Jurkat, Clone E6-1 (cell line): ENCODE results near the gene RFX8.

Source experiments
- DNase-seq: peaks from one replicate; pipeline ENCODE4 v3.0.0-alpha.2; 2011; ENCODE audit warnings: low read depth, low spot score
- H3K4me3 ChIP-seq: 2 replicates; pipeline ENCODE4 v1.5.1; 2011; ENCODE audit warnings: mild to moderate bottlenecking, low read length, control low read depth, moderate library complexity

Gene RFX8

GRCh38 chr2:101398116-101398821 lies 76.6 kb downstream of the RFX8 start:
- DNase-seq = no peak
- no peak overlapping the region for H3K4me3 ChIP-seq

GRCh38 chr2:101396316-101396717 lies 78.6 kb downstream of the RFX8 start:
- no peak overlapping the region for H3K4me3 ChIP-seq
- DNase-seq = no peak

DNA sequence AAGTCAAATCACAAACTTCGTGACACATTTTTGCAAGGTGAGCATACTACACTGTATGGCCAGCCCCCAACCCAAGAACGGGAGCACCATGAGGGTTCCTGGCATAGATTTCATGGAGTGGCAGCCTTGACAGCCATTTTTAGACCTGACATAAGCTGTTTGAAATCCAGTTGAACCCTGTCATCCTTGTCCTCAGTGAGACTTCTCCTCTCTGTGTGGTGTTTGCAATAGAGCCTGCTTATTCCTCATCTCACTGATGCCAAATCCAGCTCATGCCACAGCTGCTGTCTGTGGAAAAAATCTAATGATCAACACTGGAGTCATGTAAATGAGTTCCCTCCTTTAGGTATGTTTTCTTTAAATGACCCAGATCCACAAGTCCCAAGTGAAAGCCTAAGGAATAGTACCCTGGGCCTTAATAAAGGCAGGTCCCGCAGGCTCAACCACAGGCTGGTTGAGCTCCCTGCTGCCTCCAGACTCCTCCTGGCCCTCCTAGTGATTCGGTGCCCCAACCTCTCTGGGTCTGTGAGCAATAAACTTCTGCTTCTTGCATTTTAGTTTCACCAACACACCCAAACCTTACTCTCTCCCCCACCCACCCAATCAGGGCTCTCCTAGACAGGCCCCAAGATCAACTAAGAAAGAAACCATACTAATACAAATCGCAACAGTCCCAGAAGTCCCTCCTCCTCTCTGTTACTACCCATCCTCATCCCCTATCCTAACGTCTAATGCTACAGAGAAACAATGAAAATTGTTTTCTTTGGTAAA lies 79.2 kb downstream of the RFX8 start:
- H3K4me3 ChIP-seq = no peak overlapping the region
- DNase-seq = no peak

DNA sequence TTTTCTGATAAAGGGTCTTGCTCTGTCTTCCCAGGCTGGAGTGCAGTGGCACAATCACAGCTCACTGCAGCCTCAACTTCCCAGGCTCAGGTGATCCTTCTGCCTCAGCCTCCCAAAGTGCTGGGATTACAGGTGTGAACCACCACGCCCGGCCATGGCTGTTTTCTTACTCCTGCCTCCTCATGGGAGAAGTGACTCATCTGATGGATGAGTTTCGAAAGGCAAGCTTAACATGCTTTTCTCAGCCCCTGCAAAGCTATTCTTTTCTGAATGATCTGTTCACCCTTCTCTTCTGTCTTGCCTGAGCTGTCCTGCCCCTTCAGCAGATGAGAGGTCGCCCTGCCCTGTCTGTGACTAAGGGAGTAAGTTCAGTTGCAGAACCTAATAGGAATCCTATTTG lies 86.7 kb downstream of the RFX8 start:
- DNase-seq = no peak
- no peak overlapping the region for H3K4me3 ChIP-seq

DNA sequence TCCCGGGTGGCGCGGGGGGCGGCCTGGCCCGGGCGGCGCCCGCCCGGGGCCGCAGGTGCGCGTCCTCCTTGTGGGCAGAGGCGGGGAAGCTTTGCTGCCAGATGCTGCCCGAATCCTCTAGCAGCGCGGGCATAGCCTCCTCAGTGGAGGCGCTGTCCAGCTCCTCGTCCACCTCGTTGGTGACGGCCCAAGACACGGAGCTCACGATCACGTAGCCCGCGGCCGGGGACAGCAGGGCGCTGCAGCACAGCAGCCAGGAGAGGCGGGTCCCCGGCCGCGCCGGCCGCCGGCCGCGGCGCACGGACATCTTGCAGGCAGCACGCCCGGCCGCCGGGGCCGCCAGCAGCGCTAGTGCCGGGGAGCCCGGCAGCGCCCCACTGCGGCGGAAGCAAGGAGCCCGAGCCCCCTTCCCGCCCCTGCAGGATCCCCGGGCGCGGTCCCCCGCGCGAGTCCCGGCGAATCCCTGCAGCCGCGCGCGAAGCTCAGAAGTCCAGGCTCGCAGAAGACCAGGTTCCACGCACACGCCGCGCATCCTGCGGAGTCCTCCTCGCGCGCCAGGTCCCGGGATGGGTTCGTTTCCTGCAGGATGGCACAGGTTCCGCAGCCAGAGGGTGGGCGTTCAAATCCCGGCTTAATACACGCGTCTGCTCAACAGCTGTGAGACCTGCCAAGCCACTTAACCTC lies 87.6 kb downstream of the RFX8 start, which contains the start of gene CREG2:
CREG2 (minus strand) TSS at position 353 of the 684 bp plus-strand sequence; CDS start at position 307, 46 bp downstream.
- DNase-seq = no peak
- peak within 1 kb of the TSS; percentile 33 for H3K4me3 ChIP-seq

DNA sequence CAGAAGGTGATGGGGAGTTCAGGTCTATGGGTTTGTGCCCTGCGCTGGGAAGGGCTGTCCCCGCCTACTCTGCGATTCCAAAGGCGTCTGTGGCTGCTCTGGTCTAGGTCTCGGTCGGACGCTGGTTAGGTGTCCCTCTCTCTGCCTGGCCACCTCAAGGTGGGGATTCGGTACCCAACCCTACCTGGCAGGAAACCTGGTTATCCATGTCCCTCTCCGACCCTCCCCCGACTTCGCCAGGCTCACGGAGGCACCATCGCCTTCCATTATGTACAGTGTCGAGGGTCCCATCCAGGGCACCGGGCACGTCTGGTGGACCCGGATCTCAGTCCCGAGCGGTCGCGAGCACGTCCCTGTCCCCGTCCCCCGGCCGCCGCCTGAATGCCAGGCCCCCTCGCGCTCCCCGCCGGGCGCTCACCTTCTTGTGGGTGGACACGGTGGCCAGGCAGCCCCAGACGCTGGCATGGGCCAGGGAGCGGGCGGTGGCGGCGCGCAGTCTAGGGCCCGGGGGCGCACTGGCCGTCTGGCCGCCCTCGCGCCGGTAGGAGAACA lies 88.2 kb downstream of the RFX8 start:
- no peak overlapping the region for H3K4me3 ChIP-seq
- DNase-seq = no peak

DNA sequence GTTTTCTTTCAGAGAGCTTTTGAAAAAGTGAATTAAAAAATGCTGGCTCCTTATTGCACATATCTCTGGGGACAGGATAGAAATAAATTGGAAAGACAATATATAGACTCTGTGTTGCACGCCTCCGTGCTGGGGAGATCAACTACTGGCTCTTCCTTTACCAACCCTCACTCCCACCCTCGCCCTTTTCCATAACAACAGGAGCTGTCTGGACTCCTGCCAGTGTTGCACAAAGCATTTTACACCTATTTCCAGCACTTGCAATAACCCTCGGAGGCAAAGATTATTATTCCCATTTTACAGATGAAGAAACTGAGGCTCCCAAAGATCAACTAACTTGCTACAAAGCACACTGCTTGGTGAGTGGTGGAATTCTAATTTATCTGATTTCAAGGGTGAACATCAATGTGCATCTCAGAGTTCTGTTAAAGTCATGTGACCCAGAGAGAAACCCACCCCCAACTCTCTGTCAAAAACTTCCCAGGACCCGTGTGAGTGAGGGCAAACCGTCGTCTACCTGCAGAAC lies 91.8 kb downstream of the RFX8 start:
- no peak for DNase-seq
- no peak overlapping the region for H3K4me3 ChIP-seq

DNA sequence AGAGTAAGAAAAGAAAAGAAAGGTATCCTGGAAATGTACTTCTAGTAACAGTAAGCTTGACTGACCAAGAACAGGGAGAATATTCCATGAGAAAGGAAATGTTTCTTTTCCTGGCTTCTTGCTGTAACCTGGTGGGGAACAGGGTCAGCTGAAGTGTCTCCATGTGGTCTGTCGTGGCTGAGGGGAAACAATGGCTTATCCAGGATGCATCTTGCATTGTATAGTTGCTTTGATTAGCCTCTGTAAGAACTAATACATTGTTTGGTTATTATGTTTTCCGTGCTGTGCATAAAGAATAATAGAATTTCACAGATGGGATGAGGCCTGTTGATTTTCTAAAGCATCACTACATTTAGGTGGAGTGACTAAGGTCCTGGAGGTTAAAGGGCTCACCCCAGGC lies 92.5 kb downstream of the RFX8 start:
- no peak overlapping the region for H3K4me3 ChIP-seq
- no peak for DNase-seq

GRCh38 chr2:101380376-101380775 lies 94.5 kb downstream of the RFX8 start:
- DNase-seq = no peak
- no peak overlapping the region for H3K4me3 ChIP-seq

GRCh38 chr2:101379091-101379490 lies 95.8 kb downstream of the RFX8 start:
- H3K4me3 ChIP-seq = no peak overlapping the region
- no peak for DNase-seq

- DNase-seq = no peak
- no peak overlapping the region for H3K4me3 ChIP-seq
These were observed 99.3 kb downstream of the RFX8 start for GRCh38 chr2:101375653-101376052.

DNA sequence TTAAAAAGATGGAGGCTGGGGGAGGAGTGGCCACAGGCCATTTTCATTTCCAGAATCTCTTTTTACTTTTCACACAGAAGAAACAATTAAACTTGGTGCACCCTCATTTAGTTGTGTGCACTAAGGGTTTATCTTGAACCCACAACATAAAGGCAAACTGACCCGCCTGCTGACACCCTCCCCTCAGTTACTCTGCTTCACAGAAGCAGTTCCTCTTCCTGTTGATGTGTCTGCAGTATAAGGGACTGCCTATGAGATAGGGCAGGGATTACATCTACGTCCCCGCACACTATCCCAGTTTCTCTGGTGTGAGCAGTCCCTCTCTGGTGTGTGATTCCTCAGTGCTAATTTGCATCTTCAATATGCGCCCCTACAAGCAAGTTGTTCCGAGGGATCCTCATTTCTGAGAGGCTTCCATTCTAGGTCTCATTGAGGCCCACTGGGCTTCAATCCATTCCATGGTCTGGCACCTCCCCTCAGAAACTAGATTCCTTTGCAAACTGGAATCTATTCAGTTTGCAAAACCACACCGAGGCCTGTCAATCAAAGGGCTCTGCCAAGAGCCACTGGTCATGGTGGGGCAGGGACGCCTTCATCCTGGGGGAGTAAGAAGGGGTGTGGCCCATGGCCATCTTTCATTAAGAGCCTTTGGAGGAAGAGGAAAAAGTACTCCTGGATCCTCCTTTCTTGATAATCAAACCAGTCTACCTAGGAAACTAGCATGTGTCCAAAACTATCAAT lies 99.9 kb downstream of the RFX8 start:
- no peak overlapping the region for H3K4me3 ChIP-seq
- DNase-seq = no peak

GRCh38 chr2:101372792-101373191 lies 102.1 kb downstream of the RFX8 start:
- H3K4me3 ChIP-seq = no peak overlapping the region
- DNase-seq = no peak

- H3K4me3 ChIP-seq = no peak overlapping the region
- no peak for DNase-seq
These were observed 103.3 kb downstream of the RFX8 start for GRCh38 chr2:101371636-101372035.

DNA sequence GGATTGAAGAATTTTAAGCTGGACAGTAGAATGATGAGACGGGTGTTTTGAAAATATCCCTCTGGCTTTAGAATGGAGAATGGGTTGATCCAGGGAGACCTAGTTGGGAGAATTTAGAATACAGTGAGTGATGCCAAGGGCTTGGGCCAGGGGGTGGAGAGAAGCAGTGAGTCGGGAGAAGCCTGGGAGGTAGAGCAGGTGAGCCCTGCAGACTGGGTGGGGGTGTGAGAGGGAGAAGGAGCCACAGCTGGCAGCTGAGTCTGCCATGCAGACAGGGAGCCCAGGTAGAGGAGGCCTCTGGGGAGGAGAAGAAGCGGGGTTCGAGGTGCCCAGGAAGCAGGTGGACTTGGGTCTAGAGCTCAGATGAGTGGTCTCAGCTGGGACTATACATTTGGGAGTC lies 105.8 kb downstream of the RFX8 start:
- no peak overlapping the region for H3K4me3 ChIP-seq
- no peak for DNase-seq

- DNase-seq = no peak
- no peak overlapping the region for H3K4me3 ChIP-seq
These were observed 106.5 kb downstream of the RFX8 start for GRCh38 chr2:101368376-101368775.

DNA sequence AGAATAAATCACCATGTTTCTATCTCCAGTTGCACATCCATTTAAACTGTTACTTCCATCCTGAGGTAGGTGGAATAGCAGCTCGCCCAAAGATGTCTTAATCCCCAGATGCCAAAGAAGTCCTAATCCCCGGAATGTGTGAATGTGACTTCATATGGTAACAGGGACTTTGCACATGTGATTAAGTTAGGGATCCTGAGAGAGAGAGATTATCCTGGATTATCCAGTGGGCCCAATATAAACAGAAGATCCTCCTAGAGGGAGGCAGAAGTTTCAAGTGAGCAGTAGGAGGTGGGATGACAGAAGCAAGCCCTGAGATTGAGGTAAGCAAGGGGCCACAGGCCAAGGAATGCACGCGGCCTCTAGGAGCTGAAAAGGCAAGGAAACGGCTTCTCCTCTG lies 107.4 kb downstream of the RFX8 start:
- no peak overlapping the region for H3K4me3 ChIP-seq
- no peak for DNase-seq

DNA sequence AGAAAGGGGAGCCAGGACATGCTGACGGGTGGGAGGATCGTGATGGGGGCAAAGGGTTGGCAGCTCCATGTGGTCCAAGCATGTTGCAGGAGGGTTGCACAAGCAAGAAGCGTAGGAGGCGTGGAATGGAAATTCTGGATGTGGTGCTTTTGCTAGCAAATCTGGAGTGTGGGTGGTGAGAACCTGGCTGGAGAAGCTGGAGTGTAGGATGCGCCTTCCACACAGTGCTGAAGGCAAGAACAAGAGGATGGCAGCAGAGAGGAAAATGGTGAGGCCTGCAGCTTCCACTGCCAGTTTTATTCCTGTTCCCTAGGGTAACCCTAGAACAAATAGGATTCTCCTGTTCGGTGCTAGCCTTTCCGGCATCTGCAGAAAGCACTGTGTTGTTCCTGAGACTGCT lies 110.0 kb downstream of the RFX8 start:
- no peak for DNase-seq
- H3K4me3 ChIP-seq = no peak overlapping the region

DNA sequence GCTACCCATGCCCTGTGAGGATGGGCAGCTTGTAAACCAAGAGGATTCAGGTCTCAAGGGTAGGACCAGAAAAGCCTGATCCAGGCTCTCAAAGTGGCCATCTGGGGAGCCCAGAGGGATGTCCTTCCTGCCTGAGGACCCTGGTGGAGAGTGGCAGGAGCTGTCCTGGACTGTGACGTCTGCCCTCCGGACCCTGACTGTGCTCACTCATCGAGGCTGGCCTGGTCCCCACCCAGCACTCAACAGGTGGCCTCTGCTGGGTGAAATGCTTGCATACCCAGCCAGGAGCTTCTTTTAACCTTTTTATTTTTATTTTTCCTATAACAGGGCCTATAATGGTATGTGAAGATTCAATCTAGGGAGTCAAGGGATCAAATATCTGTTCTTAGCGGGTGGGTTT lies 112.1 kb downstream of the RFX8 start:
- DNase-seq = no peak
- no peak overlapping the region for H3K4me3 ChIP-seq
